Testis (tissue), 2 donors: Measurements from ENCODE around the gene CACNG4.

Experiments used
- CTCF ChIP-seq, 3 experiments: fragments of 450-650 bp in 2 of 3; fragments of 200-600 bp in 1 of 3; sonication (generic) in 1 of 3; IDR thresholded peaks; one replicate each; pipeline ENCODE4 v1.5.1; 2016 to 2019; ENCODE audit warnings: antibody characterized with exemption in 3 of 3, mild to moderate bottlenecking in 2 of 3, moderate library complexity in 1 of 3
- POLR2A ChIP-seq: fragments of 450-650 bp; IDR thresholded peaks from one replicate; pipeline ENCODE4 v1.6.1; 2017; ENCODE audit warnings: antibody characterized with exemption, mild to moderate bottlenecking, moderate library complexity

GRCh38 chr17:66963909-66964771 is at the start of gene CACNG4:
- no peak for TF ChIP-seq CTCF (IDR thresholded peaks at IDR 0.05)
- TF ChIP-seq POLR2A = no peak
